A549 (cell line): ENCODE results near the gene EIF4E.

ENCODE experiments used
- KDM1A ChIP-seq: fragments of 200-600 bp; sonication (generic); IDR thresholded peaks from 2 replicates; pipeline ENCODE4 v1.6.1; 2016; ENCODE audit warnings: low read depth, mild to moderate bottlenecking
- RCOR1 ChIP-seq: fragments of 150-350 bp; IDR thresholded peaks from 2 replicates; pipeline ENCODE4 v1.6.1; 2014; ENCODE audit warnings: antibody characterized with exemption, low read length, low read depth
- USF2 ChIP-seq: fragments of 450-650 bp; IDR thresholded peaks from 2 replicates; pipeline ENCODE4 v1.6.1; 2014; ENCODE audit warnings: antibody characterized with exemption
- TF ChIP-seq, protein P1 (sequence below): fragments of >200 bp; sonication (Bioruptor Twin); formaldehyde crosslinking; IDR thresholded peaks from 3 replicates; pipeline ENCODE4 v1.5.1; 2016

- TF ChIP-seq USF2 (no peak), RCOR1 (no peak), KDM1A (no peak)
- TF ChIP-seq, protein P1, sequence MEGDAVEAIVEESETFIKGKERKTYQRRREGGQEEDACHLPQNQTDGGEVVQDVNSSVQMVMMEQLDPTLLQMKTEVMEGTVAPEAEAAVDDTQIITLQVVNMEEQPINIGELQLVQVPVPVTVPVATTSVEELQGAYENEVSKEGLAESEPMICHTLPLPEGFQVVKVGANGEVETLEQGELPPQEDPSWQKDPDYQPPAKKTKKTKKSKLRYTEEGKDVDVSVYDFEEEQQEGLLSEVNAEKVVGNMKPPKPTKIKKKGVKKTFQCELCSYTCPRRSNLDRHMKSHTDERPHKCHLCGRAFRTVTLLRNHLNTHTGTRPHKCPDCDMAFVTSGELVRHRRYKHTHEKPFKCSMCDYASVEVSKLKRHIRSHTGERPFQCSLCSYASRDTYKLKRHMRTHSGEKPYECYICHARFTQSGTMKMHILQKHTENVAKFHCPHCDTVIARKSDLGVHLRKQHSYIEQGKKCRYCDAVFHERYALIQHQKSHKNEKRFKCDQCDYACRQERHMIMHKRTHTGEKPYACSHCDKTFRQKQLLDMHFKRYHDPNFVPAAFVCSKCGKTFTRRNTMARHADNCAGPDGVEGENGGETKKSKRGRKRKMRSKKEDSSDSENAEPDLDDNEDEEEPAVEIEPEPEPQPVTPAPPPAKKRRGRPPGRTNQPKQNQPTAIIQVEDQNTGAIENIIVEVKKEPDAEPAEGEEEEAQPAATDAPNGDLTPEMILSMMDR: no peak
These were observed 29.7 kb downstream of the EIF4E start for GRCh38 chr4:98899277-98899676.
